GM19324 (cell line): ENCODE data around the gene TYRP1.
"Not testable (repeated sequence)": the region's sequence is repeated elsewhere in the genome, so short reads cannot be mapped to it uniquely, and the experiment has no call there.

ENCODE experiments used
- ATAC-seq: cut with Tn5 transposase; IDR thresholded peaks from one replicate; pipeline ENCODE4 v1.9.1; 2021; ENCODE audit warnings: mild to moderate bottlenecking, moderate library complexity; ENCODE audit not compliant: unreplicated experiment, low FRiP score

TYRP1 gene, protein sequence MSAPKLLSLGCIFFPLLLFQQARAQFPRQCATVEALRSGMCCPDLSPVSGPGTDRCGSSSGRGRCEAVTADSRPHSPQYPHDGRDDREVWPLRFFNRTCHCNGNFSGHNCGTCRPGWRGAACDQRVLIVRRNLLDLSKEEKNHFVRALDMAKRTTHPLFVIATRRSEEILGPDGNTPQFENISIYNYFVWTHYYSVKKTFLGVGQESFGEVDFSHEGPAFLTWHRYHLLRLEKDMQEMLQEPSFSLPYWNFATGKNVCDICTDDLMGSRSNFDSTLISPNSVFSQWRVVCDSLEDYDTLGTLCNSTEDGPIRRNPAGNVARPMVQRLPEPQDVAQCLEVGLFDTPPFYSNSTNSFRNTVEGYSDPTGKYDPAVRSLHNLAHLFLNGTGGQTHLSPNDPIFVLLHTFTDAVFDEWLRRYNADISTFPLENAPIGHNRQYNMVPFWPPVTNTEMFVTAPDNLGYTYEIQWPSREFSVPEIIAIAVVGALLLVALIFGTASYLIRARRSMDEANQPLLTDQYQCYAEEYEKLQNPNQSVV

GRCh38 chr9:12693141-12693540, at the start of gene TYRP1:
TSS of gene TYRP1 (plus strand) at chr9:12693385. CDS start at chr9:12693997, 612 bp downstream.
- ATAC-seq = no peak

DNA sequence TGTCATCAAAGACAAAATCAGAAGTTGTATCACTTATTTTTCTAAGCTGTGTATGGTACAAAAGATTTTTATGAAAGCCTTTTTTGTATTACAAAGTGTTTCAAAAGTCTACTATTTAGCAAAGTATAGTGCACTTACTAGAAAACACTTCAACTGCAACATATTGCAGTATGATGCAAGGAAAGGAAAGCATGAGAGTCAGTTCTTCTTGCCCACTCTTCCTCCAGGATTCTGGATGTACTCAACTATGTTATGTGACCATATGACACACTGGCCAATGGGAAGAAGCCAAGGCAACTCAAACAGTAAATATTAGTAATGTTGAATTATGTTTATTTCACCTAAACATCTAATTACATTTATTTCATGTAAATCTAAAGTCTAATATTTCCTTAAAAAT, 49.5 kb upstream of the TYRP1 start:
- ATAC-seq = no peak

- ATAC-seq = no peak
Observed at GRCh38 chr9:12648925-12649324, 44.3 kb upstream of the TYRP1 start.

GRCh38 chr9:12651125-12651524, 42.1 kb upstream of the TYRP1 start:
- no peak for ATAC-seq

- no peak for ATAC-seq
Observed at GRCh38 chr9:12652973-12653372, 40.2 kb upstream of the TYRP1 start.

DNA sequence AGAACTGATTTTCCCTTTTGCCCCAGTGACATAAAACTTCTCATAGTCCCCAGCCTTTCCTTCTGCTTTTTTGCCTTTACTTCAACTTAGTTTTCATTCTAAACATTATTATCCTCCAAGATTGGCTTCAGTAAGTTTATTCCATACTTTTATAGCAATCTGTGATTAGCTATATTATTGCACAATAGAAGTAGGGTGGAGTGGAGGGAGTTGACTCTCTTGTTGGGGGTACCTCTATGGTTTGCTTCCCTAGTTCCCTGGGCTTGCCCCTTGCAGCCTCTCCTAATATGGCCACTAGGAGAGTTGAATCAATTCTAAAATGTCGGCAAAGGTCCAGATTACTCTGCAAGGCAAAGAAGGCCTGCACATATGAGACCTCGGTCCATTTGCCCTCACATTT, 36.4 kb upstream of the TYRP1 start:
- no peak for ATAC-seq

- no peak for ATAC-seq
Observed at GRCh38 chr9:12657233-12657632, 36.0 kb upstream of the TYRP1 start.

GRCh38 chr9:12657998-12658397, 35.2 kb upstream of the TYRP1 start:
- ATAC-seq = no peak

DNA sequence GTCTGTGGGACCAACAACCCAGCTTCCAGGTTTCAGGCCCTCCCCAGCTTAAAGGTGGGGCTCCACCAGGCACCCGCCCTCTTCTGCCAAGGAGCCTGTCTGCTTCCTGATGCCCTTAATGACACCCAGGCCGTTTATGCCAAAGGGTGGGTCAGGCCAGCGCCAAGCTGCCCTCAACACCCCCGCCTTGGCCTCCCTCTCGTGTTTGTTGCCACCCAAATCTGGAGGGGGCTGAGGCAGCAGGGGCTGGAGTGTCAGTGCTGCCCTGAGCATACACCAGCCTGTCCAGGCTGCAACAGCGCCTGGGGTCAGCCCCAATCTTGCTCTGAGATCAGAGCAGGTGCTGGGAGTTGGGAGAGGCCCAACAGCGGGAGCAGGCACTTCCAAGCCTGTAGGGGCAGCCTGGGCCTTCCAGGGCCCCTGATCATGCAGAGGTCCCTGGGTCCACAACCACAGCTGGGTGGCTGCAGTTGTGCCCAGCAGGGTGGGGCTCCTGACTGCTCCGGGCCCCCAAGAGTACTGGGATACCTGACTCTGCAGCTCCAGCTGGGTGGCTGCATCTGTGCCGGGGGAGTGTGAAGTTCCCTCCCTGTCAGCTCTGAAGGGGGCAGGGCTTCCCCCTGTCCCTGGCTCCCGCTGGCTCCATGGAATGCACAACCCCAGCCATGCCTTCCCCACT, 34.5 kb upstream of the TYRP1 start:
- ATAC-seq = no peak

DNA sequence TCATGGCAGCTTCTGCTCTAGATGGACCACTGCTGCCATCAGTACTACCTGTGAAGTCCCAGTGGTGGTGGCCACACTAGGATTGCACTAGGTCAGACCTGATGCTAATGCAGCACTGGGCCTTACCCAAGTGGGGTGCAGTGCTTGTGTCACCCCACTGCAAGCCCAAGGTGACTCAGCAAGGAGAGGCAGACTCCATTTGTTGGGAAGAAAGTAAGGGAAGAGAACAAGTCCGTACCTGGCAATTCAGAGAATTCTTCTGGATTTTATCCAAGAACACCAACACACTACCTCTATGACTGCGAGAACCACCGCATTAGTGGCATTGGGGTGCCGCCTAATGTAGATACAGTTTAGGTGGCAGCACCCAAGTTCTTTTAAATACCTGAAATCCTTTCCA, 34.0 kb upstream of the TYRP1 start:
- ATAC-seq = no peak

DNA sequence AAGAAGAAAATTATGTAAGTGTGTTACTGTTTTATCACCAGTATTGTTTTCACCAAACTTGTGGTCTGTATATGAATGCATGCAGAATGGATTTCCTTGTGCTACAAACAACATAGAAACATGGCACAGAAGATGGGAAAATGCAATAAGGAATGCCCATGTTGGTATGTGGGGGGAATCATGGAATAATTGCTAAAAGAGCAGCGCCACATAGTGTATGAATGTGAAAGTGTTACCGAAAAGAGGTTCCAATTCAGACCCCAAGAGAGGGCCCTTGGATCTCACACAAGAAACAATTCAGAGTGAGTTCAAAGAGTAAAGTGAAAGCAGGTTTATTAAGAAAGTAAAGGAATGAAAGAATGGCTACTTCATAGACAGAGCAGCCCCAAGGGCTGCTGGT, 26.4 kb upstream of the TYRP1 start:
- ATAC-seq = no peak

DNA sequence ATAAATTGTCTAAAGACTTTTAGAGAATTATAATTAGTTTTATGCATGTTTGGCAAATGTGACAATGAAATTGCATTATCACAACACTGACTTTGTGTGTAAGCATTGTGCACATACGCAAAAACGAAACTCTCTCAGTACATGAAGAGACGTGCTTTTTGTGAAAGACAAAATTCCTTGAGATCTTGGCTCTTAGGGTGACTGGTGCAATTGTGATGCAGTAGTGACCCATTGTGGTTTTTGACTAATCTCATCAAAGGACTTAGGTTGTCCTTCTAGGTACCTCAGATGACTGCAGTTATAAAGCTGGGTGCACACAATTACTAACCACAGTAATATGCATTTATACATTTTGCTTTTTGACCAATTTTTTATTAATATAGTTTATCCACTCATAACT, 25.3 kb upstream of the TYRP1 start:
- no peak for ATAC-seq

DNA sequence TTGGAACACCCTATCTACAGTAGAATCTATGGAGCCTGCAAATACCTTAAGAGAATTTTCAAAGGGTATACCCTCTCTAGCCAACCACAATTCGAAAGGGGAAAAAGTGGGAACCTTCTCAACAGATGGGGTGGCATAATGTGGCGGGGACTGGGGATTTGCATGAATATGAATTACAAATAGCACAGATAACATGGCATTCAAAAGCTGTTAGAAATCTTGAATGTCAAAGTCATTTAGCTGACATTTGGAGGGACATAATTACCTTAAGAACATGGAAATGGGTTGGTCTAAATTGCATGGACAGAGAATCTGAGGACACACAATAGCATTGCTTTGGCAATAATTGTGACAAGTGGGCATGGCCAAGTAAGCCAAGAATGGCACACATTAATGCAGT, 23.2 kb upstream of the TYRP1 start:
- no peak for ATAC-seq

DNA sequence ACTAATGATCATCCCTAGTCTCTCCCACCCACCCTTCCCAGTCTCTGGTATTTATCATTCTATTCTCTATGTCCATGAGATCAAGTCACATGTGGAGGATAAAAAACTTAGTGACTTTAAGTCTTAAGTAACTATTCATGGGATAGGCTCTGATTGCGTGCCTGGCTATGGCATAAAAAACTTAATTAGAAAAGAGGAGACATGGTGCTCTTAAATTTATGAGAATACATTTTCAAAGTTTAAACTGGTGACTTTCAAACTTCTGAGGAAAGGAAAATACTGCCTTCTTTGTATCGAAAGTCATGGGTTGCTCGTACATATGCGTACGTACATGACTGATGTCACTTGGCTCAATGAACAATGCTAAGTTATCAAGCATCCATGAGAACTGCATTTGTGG, 18.2 kb upstream of the TYRP1 start:
- no peak for ATAC-seq

GRCh38 chr9:12677462-12678126, 15.6 kb upstream of the TYRP1 start:
- ATAC-seq = not testable (repeated sequence)

DNA sequence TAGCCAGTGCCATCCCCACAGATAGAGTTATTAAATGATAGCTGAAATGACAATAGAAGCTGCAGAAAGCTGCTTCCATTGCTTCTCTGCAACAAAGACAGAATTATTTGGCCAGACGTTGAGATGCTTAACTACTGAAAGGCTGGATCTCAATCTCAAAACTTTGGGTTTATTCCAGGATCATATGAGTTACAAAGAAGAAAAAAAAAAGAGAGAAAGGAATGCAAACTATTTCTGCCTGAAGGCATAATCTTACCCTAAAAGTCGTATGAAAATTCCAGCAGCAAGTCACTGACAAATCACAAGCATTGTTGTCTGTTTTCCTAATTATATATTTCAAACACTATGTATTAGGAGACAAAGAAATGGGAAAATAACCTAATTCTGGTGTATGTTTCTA, 12.8 kb upstream of the TYRP1 start:
- no peak for ATAC-seq

DNA sequence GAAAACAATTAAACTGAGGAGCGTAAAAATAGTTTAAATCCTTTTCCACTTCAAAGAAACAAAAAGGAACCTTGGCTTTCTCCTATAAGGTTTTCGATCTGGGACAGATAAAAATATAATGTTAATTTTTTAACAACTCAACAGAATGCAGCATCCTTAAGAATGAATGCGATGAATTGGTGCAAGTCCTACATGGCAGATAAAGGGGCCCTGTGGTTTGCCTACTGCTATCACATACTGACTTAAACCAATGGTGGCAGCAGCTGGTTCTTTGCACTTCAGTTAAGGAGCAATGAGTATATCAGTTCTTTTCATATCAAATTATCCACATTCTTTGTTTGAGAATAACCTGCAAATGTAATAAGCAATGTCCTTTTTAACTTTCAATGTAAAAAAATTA, 12.4 kb upstream of the TYRP1 start:
- no peak for ATAC-seq

- ATAC-seq = no peak
Observed at GRCh38 chr9:12681620-12682019, 11.6 kb upstream of the TYRP1 start.

GRCh38 chr9:12684974-12685373, 8.2 kb upstream of the TYRP1 start:
- ATAC-seq = no peak

GRCh38 chr9:12689233-12689632, 4.0 kb upstream of the TYRP1 start:
- ATAC-seq = no peak

DNA sequence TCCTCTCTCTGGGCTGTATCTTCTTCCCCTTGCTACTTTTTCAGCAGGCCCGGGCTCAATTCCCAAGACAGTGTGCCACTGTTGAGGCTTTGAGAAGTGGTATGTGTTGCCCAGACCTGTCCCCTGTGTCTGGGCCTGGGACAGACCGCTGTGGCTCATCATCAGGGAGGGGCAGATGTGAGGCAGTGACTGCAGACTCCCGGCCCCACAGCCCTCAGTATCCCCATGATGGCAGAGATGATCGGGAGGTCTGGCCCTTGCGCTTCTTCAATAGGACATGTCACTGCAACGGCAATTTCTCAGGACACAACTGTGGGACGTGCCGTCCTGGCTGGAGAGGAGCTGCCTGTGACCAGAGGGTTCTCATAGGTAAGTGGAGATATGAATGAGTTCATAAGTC, 828 bp downstream of the TYRP1 start:
- no peak for ATAC-seq
